Liver (tissue), 9 donors: Measurements from ENCODE around the gene DDR2. TPM values are rescaled to one million over a fixed set of nuclear protein-coding genes. Genes with fewer than 3 reads are reported as not detected.
"Not testable (repeated sequence)": the region's sequence is repeated elsewhere in the genome, so short reads cannot be mapped to it uniquely, and the experiment has no call there.

Source experiments
- DNase-seq: peaks from one replicate; pipeline ENCODE4 v3.0.0-alpha.2; 2017; ENCODE audit warnings: low spot score
- H3K27ac ChIP-seq, 2 donors: one replicate each; pipeline ENCODE4 v1.7.0; 2013; ENCODE audit warnings: inconsistent platforms in 2 of 2, low read length in 2 of 2, control low read depth in 1 of 2, low read depth in 1 of 2, mild to moderate bottlenecking in 1 of 2
- H3K27me3 ChIP-seq, 4 donors: one replicate each; pipeline versions ENCODE4 v1.6.1 to v1.7.0; 2013; ENCODE audit warnings: low read length in 3 of 4, inconsistent platforms in 1 of 4, mild to moderate bottlenecking in 1 of 4, moderate library complexity in 1 of 4; ENCODE audit not compliant: control insufficient read depth in 4 of 4, insufficient read depth in 4 of 4
- H3K36me3 ChIP-seq, 4 donors: one replicate each; pipeline versions ENCODE4 v1.6.1 to v1.7.0; 2013; ENCODE audit warnings: low read length in 3 of 4, mild to moderate bottlenecking in 3 of 4, low read depth in 1 of 4, moderate library complexity in 1 of 4; ENCODE audit not compliant: control insufficient read depth in 4 of 4, insufficient read depth in 3 of 4
- H3K4me1 ChIP-seq, 4 donors: one replicate each; pipeline versions ENCODE4 v1.6.1 to v1.7.0; 2013; ENCODE audit warnings: low read length in 3 of 4, mild to moderate bottlenecking in 3 of 4, moderate library complexity in 1 of 4; ENCODE audit not compliant: control insufficient read depth in 4 of 4, insufficient read depth in 4 of 4
- H3K4me3 ChIP-seq, 3 donors: one replicate each; pipeline versions ENCODE4 v1.6.1 to v1.7.0; 2013; ENCODE audit warnings: low read length in 3 of 3, control low read depth in 1 of 3, low read depth in 1 of 3, mild to moderate bottlenecking in 1 of 3
- H3K9ac ChIP-seq, 2 donors: one replicate each; pipeline ENCODE4 v1.7.0; 2013; ENCODE audit warnings: low read length in 2 of 2, mild to moderate bottlenecking in 2 of 2, moderate library complexity in 2 of 2, control low read depth in 1 of 2, low read depth in 1 of 2
- H3K9me3 ChIP-seq, 4 donors: one replicate each; pipeline versions ENCODE4 v1.6.1 to v1.7.0; 2013; ENCODE audit warnings: low read length in 3 of 4; ENCODE audit not compliant: control insufficient read depth in 4 of 4
- ATF3 ChIP-seq: IDR thresholded peaks from 2 replicates; pipeline ENCODE4 v1.6.1; 2016; ENCODE audit warnings: antibody characterized with exemption
- EGR1 ChIP-seq, 2 donors: IDR thresholded peaks; 2 replicates each; pipeline ENCODE4 v1.6.1; 2016 to 2018; ENCODE audit warnings: antibody characterized with exemption in 2 of 2, low read depth in 2 of 2
- HNF4A ChIP-seq, 2 donors: conservative IDR thresholded peaks; 2 replicates each; pipeline ENCODE4 v1.6.1; 2016; ENCODE audit warnings: antibody characterized with exemption in 2 of 2, mild to moderate bottlenecking in 2 of 2
- NR2F2 ChIP-seq: IDR thresholded peaks from 2 replicates; pipeline ENCODE4 v1.6.1; 2016; ENCODE audit warnings: antibody characterized with exemption
- RAD21 ChIP-seq, 2 donors: IDR thresholded peaks; 2 replicates each; pipeline ENCODE4 v1.6.1; 2016; ENCODE audit warnings: antibody characterized with exemption in 2 of 2, mild to moderate bottlenecking in 2 of 2
- REST ChIP-seq: IDR thresholded peaks from 2 replicates; pipeline ENCODE4 v1.6.1; 2016; ENCODE audit warnings: antibody characterized with exemption, mild to moderate bottlenecking
- RXRA ChIP-seq, 2 donors: IDR thresholded peaks; 2 replicates each; pipeline ENCODE4 v1.6.1; 2017 to 2018; ENCODE audit warnings: antibody characterized with exemption in 2 of 2, mild to moderate bottlenecking in 1 of 2
- SP1 ChIP-seq: IDR thresholded peaks from 2 replicates; pipeline ENCODE4 v1.6.1; 2018; ENCODE audit warnings: antibody characterized with exemption, mild to moderate bottlenecking
- TAF1 ChIP-seq: conservative IDR thresholded peaks from 2 replicates; pipeline ENCODE4 v1.6.1; 2016; ENCODE audit warnings: antibody characterized with exemption, mild to moderate bottlenecking
- YY1 ChIP-seq: IDR thresholded peaks from 2 replicates; pipeline ENCODE4 v1.6.1; 2016; ENCODE audit warnings: antibody characterized with exemption, mild to moderate bottlenecking
- WGBS: extraction: QIAGEN DNeasy Blood & Tissue Kit; methylation state at CpG from one replicate; pipeline ENCODE4 v1.1.7; 2013; 5-methylcytosine and 5-hydroxymethylcytosine counted together
- polyA plus RNA-seq, 2 donors: library from polyadenylated mRNA; stranded (reverse) in 1 of 2; unstranded in 1 of 2; fragments of 200-250 nt in 1 of 2; fragments of >200 nt in 1 of 2; fragmentation: Nextera tagmentation in 1 of 2; extraction: Ambion mirVana in 1 of 2; gene quantifications; one replicate each; pipeline versions ENCODE4 v1.2.1 to v1.2.3, GENCODE V29; 2013 to 2015
- total RNA-seq, 2 donors: library from RNA; depleted of rRNA; stranded (reverse); fragments of >200 nt; gene quantifications; one replicate each; pipeline ENCODE4 v1.2.3, GENCODE V29; 2014
- TF ChIP-seq, protein P1 (sequence below): fragments of 150-350 bp; IDR thresholded peaks from 2 replicates; pipeline ENCODE4 v1.5.1; 2017; ENCODE audit warnings: improper control_type of control experiment, low read depth, low read length; ENCODE audit not compliant: missing input control
- TF ChIP-seq, protein P2 (sequence below): IDR thresholded peaks from 2 replicates; pipeline ENCODE4 v1.6.1; 2016; ENCODE audit warnings: antibody characterized with exemption
- donor health status: healthy.
- donor health status: healthy.
- donor health status: healthy.
- donor health status: healthy.
- donor health status: healthy.

DDR2 gene
- total and polyA plus RNA-seq, 4 donors, result 1.2 to 6.4 (median 2.1) TPM

DNA sequence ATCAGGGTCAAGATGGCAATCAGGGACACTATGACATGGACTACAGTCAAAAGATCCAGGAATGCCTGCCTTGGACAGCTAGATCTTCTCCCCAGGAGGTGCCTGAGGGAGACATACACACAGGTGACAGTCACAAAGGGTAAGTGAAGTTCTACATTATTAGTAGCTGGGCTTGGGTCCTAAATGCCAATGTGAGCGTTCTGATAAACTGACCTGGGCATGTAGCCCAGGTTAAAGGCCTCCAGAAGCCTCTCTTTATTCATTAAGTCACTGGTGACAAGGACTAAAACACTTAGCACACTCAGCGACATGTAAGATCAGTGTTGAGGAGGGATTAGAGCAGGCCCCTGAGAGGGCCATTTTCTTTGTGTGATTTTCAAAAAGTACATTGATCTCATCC, 109.3 kb downstream of the DDR2 start:
- H3K4me3 ChIP-seq, result no peak overlapping the region
- H3K4me1 ChIP-seq, result peaks cover 4 to 12% (median 10%) of the 10 kb centered on the region in 4 donors
- H3K36me3 ChIP-seq, result no peaks in the 10 kb centered on the region
- peak overlapping the region; percentile 9 to 32 for H3K27ac ChIP-seq
- H3K27me3 ChIP-seq, result no peaks in the 10 kb centered on the region
- H3K9ac ChIP-seq, result no peak overlapping the region
- no peaks in the 10 kb centered on the region for H3K9me3 ChIP-seq
- TF ChIP-seq EGR1 (IDR thresholded peaks at IDR 0.05; ENCODE audit: low read depth in 2 of 2) (no peak), SP1 (no peak), HNF4A (conservative IDR thresholded peaks at IDR 0.05) (peak; percentile 24 to 34), TAF1 (no peak), RXRA (IDR thresholded peaks at IDR 0.05) (peak in 1 of 2 donors; percentile 19)
- TF ChIP-seq, protein P1, sequence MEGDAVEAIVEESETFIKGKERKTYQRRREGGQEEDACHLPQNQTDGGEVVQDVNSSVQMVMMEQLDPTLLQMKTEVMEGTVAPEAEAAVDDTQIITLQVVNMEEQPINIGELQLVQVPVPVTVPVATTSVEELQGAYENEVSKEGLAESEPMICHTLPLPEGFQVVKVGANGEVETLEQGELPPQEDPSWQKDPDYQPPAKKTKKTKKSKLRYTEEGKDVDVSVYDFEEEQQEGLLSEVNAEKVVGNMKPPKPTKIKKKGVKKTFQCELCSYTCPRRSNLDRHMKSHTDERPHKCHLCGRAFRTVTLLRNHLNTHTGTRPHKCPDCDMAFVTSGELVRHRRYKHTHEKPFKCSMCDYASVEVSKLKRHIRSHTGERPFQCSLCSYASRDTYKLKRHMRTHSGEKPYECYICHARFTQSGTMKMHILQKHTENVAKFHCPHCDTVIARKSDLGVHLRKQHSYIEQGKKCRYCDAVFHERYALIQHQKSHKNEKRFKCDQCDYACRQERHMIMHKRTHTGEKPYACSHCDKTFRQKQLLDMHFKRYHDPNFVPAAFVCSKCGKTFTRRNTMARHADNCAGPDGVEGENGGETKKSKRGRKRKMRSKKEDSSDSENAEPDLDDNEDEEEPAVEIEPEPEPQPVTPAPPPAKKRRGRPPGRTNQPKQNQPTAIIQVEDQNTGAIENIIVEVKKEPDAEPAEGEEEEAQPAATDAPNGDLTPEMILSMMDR, result no peak
- 55% methylated on average over 2 of the region's 2 CpGs for WGBS
- DNase-seq, result no peak

DNA sequence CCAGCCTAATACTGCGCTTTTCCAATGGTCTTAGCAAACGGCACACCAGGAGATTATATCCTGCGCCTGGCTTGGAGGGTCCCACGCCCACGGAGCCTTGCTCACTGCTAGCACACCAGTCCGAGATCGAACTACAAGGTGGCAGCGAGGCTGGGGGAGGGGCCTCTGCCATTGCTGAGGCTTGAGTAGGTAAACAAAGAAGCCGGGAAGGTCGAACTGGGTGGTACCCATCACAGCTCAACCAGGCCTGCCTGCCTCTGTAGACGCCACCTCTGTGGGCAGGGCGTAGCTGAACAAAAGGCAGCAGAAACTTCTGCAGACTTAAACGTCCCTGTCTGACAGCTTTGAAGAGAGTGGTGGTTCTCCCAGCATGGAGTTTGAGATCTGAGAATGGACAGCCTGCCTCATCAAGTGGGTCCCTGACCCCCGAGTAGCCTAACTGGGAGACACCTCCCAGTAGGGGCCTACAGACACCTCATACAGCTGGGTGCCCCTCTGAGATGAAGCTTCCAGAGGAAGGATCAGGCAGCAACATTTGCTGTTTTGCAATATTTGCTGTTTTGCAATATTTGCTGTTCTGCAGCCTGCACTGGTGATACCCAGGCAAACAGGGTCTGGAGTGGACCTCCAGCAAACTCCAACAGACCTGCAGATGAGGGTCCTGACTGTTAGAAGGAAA, 114.1 kb downstream of the DDR2 start:
- DNase-seq, H3K27me3 ChIP-seq, H3K4me3 ChIP-seq, H3K4me1 ChIP-seq, H3K36me3 ChIP-seq, H3K9me3 ChIP-seq, H3K9ac ChIP-seq: not testable (repeated sequence)
- WGBS, result 68% methylated on average over 14 of the region's 14 CpGs
- TF ChIP-seq RXRA (IDR thresholded peaks at IDR 0.05) (peak in 1 of 2 donors; percentile 25), RAD21 (IDR thresholded peaks at IDR 0.05) (peak in 1 of 2 donors; percentile 6), HNF4A (conservative IDR thresholded peaks at IDR 0.05) (peak; percentile 24)
- H3K27ac ChIP-seq, result peak overlapping the region in 1 of 2 donors; percentile 46

DNA sequence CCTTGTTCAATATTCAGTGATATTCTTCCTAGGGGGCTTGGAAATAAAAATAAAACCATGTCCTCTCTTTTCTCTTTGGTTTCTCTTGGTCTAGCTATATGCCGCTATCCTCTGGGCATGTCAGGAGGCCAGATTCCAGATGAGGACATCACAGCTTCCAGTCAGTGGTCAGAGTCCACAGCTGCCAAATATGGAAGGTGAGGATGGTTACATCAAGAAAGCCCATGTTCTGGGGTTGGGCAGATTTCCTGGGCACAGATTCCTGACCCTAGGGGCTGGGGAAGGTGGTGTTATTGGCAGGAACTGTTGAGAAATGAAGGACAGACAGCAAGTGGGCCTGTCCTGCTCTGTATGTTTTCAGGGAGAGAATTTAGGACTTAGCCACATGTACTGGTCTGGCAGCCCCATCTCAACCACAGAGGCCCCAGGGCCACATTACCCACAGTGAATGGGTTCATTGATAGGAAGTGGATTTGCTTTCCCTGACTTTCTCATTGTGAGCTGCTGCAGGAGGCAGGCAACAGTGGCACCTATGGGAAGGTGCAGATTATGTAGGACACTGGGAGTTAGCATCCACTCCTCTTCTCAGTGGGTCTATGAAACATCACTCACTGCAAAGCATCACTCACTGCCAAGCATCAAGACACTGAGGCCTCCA, 120.9 kb downstream of the DDR2 start:
- no peak for DNase-seq
- no peaks in the 10 kb centered on the region for H3K9me3 ChIP-seq
- TF ChIP-seq RXRA (IDR thresholded peaks at IDR 0.05) (peak in 1 of 2 donors; percentile 39), YY1 (peak; percentile 22), REST (no peak), SP1 (peak; percentile 53), EGR1 (IDR thresholded peaks at IDR 0.05; ENCODE audit: low read depth in 2 of 2) (no peak), HNF4A (conservative IDR thresholded peaks at IDR 0.05) (peak; percentile 80 to 83), TAF1 (no peak), RAD21 (IDR thresholded peaks at IDR 0.05) (peak; percentile 39 to 47), NR2F2 (no peak), ATF3 (no peak)
- TF ChIP-seq, protein P2, sequence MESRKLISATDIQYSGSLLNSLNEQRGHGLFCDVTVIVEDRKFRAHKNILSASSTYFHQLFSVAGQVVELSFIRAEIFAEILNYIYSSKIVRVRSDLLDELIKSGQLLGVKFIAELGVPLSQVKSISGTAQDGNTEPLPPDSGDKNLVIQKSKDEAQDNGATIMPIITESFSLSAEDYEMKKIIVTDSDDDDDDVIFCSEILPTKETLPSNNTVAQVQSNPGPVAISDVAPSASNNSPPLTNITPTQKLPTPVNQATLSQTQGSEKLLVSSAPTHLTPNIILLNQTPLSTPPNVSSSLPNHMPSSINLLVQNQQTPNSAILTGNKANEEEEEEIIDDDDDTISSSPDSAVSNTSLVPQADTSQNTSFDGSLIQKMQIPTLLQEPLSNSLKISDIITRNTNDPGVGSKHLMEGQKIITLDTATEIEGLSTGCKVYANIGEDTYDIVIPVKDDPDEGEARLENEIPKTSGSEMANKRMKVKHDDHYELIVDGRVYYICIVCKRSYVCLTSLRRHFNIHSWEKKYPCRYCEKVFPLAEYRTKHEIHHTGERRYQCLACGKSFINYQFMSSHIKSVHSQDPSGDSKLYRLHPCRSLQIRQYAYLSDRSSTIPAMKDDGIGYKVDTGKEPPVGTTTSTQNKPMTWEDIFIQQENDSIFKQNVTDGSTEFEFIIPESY, result peak; percentile 26

More for the DNA sequence above, 120.9 kb downstream of the DDR2 start:
- Histone ChIP-seq H3K36me3 (no peaks in the 10 kb centered on the region), H3K4me1 (no peaks in the 10 kb centered on the region), H3K27ac (no peak overlapping the region), H3K9ac (no peak overlapping the region), H3K4me3 (no peak overlapping the region), H3K27me3 (no peaks in the 10 kb centered on the region)
- WGBS, result 80% methylated on average over 1 of the region's 1 CpG
